Fibroblast of skin of left quadriceps (primary cell): ENCODE results near the gene FAM89B.

Experiments
- DNase-seq, 2 experiments: peaks; one replicate each; pipeline ENCODE4 v3.0.0-alpha.2; 2013; ENCODE audit warnings: low read depth in 2 of 2

Gene FAM89B

GRCh38 chr11:65538915-65539743 is 33.2 kb upstream of the FAM89B start:
- no peak for DNase-seq

- no peak for DNase-seq
Measured at GRCh38 chr11:65539744-65540289, 32.5 kb upstream of the FAM89B start.

- peak; percentile 64 to 69 for DNase-seq
Measured at GRCh38 chr11:65540290-65541092, 31.8 kb upstream of the FAM89B start.

GRCh38 chr11:65541093-65541982 is 31.0 kb upstream of the FAM89B start:
- no peak for DNase-seq

DNA sequence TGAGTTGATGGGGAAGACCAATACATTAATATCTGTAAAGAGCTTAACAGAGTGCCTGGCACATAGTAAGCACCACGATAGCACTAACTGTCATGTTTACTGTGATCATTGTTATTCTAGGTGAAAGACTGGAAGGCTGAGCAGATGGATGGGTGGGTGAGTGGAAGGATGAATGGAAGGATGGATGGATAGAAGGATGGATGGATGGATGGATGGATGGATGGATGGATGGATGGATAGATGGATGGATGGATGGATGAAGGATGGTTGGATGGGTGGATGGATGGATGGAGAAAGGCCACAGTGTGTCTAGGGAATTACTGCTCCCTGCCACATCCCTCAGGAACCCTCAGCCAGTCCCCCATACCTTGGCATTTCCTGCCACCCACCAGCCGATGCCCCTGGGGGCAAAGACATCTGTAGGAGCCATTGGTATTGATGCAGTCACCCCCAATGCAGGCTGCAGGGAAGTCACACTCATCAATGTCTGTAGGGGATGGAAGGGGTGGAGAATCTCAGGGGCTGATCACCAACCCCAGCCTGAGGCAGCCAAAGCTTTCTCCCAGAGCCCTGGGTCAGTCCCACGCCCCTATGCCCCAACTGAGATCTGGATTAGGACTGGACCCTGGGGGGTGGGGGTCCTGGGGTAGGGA is 29.5 kb upstream of the FAM89B start:
- DNase-seq: no peak

DNA sequence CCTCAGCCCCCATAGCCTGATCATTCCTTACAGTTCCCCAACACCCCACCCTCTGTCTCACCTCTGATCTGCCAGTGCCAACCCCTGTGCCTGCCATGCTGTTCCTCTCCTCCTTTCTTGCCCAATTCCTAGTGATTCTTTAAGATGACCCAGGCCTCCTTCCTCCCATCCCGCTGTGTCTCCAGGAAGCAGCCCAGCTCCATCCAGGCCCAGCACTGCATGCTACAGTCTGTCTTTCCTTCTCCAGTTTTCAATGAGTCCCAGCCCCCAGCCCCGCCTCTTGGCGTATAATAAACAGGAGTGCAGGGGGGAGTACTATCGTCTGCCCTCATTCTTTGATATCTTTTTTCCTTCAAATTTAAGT is 26.5 kb upstream of the FAM89B start:
- DNase-seq: no peak

DNA sequence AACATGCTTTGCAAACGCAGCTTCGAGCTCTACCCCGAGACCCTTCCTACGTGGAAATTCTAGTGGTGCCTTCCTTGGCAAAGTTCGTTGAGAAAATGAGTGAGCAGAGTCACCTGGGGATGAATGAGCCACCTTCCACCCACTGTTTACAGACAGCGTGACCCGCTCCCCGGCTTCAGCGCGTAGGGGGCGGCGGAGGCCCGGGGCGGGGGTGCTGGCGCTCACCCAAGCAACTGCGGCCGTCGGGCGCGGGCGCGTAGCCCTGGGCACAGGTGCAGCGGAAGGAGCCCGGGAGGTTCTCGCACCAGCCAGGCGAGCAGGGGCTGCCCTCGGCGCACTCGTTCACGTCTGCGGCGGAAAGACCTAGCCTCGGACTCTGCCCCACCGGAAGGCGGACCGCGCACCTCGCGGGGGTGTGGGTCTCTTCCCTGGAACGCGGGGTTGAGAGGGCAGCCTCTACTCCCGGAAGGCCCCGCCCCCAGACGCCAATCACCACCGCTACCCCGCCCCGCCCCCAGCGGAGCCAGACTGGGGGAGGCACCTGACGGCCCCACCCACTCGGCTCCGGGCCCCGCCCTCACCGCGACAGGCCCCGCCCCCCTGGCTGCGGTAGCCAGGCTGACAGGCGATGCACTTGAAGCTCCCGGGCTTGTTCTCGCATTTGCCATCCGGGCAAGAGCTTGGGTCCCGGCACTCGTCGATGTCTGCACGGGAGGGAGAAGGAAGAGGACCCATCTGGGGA is 25.9 kb upstream of the FAM89B start:
- no peak for DNase-seq

DNA sequence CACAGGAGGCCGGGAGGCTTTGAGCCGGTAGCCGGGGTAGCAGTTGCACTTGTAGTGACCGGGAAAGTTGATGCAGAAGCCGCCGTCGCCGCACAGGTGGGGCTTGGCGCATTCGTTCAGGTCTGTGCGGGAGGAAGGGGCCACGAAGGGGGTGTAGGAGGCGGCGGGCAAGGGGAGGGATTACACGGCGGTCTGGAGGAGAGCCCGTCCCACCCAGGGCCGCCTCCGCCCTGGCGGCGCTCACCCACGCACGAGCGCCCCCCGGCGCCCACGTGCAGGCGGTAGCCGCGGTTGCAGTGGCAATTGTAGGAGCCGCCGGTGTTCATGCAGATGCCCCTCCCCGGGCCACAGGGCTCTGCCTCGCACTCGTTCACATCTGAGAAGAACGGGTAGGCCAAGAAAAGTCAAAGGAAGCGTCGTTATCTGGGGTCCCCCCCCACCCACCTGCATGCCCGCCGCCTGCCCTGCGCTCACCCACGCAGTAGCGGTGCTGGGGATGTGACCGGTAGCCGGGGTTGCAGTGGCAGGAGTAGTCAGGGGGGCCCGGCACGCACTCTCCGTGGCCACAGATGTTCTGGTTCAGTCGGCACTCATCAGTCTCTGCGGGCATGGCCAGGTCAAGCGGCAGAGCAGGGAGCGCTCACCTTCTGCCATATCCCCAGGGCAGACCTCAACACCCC is 24.8 kb upstream of the FAM89B start:
- DNase-seq: no peak

DNA sequence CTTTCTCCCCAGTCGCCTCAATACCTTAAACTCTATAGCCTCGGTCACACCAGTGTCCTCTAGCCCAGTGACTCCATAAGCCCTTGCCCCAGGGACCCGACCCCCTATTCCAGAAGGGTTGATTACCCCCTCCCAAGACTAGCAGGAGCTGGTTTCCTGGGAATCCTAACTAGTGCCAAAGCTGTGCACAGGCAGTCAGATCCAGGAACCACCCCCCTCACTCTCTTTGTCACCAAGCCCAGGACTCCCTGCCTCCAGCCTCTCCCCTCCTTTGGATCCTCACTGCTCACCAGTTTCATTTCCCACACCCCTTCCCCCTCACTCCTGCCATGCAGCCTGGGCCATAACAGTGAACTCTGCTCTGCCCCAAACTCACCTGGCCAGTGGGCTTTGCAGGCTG is 23.9 kb upstream of the FAM89B start:
- no peak for DNase-seq

GRCh38 chr11:65549096-65549495 is 23.2 kb upstream of the FAM89B start:
- no peak for DNase-seq

- no peak for DNase-seq
Measured at GRCh38 chr11:65551572-65552387, 20.6 kb upstream of the FAM89B start.

DNA sequence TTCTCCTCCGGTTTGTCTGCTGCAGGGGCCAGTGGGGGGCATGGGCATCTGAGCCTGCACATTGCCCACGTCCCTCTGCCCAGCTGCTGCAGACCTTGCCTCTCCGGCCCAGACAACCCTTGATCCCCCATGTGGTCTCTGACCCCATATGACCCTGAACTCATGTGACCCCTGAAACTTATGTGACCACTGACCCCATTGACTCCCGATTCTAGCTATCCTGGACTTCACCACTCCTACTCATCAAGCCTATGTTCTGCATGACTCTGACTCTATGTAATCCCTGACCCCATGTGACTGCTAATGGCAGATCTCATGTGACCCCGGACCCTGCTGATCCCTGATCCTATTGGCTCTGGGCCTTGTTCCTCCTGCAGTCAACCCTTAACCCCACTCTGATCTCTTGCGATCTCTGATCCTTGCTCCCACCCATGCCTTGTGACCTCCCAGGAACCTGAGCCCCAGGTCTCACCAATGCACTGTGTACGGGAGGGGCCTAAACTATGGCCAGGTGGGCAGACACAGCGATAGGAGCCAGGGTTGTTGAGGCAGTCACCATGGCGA is 19.9 kb upstream of the FAM89B start:
- DNase-seq: no peak

GRCh38 chr11:65553301-65554001 is 18.9 kb upstream of the FAM89B start:
- DNase-seq: no peak

DNA sequence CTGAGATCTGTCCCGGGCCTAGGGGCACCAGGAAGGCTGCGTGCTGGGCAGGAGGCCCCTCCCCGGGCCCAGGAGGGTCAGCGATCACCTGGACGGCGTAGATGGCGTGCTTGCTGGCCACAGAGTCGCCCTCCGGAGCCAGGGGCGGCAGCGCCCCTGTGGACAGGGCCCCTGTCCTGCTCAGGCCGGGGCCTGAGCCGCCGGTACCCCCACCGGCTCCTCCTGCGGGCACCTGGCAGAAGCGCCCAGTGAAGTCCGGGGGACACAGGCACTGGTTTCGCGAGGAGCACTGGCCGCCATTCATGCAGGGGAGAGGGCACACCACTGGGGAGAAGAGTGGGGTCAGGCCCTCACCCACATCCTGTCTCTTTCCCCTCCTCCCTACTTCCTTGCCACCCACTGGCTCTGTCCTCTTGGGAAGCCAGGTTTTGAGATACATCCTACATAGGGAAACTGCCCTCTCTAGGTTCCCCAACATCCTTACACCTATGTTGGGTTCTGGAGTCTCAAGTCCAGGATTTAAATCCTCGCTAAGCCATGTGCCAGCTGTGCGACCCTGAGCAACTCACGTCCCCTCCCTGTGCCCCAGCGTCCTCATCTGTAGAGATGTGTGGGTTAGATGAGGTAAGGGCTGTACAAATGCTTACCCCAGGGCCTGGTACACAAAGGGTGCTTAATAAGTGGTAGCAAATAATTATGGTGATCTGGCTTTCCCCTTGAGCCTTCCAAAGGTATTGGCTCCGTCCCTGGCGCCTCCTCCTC is 18.1 kb upstream of the FAM89B start:
- no peak for DNase-seq

DNA sequence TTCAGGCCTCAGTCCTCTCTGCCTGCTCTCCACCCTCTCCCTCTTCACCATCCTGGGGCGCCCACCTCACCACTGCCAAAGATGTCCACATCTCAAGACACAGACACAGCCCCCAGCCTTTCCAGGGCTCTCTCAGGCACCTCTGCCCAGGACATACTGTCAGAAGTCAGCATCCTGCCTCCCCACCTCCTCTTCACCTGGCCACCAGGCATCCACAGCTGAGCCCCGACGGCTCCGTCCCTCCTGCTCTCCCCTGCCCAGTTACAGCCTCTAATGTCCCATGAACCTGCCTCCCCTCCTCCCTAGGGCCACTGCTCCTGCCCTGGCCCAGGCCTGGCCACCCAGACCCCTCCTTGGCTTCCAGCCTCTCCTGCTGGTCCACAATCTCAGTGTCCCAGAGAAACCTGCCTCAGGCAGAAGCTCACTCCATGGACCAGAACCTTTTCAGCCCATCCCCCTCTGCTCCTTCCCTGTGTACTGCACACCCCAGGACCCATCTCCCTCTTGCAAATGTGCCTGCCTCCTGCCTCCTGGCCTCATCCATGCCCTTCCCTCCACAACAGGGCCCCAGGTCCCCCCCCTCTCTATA is 17.4 kb upstream of the FAM89B start:
- no peak for DNase-seq

DNA sequence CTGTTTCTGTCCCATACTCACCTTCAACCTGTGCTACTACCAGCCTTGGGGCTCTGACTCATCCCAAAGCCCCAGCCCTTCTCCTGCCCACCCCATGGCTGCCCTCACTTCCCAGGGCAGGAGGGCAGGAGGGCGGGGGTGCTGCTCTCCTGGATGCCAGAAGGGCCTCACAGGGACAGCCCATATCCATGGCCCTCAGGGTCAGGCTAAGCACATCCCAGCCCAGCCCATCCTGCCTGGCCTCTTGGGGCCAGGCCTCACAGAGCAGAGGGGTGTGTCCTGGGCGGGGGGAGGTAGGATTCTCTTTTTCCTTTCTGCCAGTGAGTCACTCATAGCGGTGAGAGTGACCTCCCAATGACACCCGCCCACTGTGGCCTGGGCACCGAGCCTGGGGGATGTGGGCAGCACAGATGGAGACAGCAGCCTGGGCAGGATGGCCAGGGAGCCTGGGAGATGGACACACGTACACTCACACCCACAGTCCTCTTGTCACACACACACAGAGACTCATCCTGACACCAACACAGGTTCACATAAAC is 16.6 kb upstream of the FAM89B start:
- DNase-seq: no peak
